T47D (cell line): ENCODE measurements around the gene PRKN.
"Not testable (repeated sequence)": the region's sequence is repeated elsewhere in the genome, so short reads cannot be mapped to it uniquely, and the experiment has no call there.

ENCODE experiments used
- DNase-seq, 2 experiments: peaks; one replicate each; pipeline versions ENCODE4 v3.0.0 to v3.0.0-alpha.2; 2011 to 2012; ENCODE audit warnings: low read depth in 1 of 2, low spot score in 1 of 2
- JUND ChIP-seq: IDR thresholded peaks from 2 replicates; pipeline ENCODE4 v1.6.1; 2012; ENCODE audit warnings: low read depth
- in situ Hi-C: cut with HindIII; loops from 2 replicates; pipeline ENCODE4 v1.10.0; 2016; ENCODE audit warnings: low sequenced_read_pairs, low pct_unique_long_range_greater_than_20kb

Gene PRKN

GRCh38 chr6:161870236-161870901 is 857.2 kb downstream of the PRKN start:
- no peak for DNase-seq
- in situ Hi-C loops: no loop called here
- TF ChIP-seq JUND: no peak

- no peak for DNase-seq
- no peak for TF ChIP-seq JUND
Observed at GRCh38 chr6:161869491-161869890, 858.1 kb downstream of the PRKN start.

DNA sequence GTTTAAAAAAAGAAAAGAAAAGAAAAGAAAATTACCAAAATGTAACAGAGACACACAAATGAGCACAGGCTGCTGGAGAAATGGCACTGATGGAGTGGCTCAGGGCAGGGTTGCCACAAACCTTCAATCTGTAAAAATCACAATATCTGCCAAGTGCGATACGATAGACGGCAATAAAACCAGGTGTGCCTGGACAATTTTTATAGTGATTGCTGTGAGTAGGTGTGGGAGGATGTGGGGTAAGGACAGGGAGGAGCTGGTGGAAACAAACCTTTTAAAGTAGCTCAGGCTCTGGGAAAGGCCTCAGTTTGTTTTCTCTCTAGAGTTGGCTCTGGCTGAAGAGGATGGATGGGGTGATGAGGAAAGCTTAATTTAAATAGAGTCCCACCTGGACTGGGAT is 861.0 kb downstream of the PRKN start:
- in situ Hi-C loops: no loop called here
- DNase-seq: no peak
- TF ChIP-seq JUND: no peak

More at GRCh38 chr6:161869491-161869890, 858.1 kb downstream of the PRKN start:
- in situ Hi-C loops: no loop called here

- DNase-seq, in situ Hi-C loops: not testable (repeated sequence)
Observed at GRCh38 chr6:161861061-161861460, 866.5 kb downstream of the PRKN start.

- in situ Hi-C loops: no loop called here
Observed at GRCh38 chr6:161853657-161854056, 873.9 kb downstream of the PRKN start.

DNA sequence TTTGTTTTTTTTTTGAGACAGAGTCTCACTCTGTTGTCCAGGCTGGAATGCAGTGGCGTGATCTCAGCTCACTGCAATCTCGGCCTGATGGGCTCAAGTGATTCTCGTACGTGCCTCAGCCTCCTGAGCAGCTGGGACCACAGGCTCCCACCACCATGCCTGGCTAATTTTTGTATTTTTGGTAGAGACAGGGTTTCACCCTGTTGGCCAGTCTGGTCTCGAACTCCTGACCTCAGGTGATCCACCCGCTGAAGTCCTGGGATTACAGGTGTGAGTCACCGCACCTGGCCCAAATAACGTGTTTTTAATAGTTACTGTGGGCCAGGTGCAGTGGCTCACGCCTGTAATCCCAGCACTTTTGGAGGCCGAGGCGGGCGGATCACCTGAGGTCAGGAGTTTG is 876.1 kb downstream of the PRKN start:
- in situ Hi-C loops, DNase-seq: not testable (repeated sequence)

More at GRCh38 chr6:161853657-161854056, 873.9 kb downstream of the PRKN start:
- no peak for TF ChIP-seq JUND
- DNase-seq: no peak

DNA sequence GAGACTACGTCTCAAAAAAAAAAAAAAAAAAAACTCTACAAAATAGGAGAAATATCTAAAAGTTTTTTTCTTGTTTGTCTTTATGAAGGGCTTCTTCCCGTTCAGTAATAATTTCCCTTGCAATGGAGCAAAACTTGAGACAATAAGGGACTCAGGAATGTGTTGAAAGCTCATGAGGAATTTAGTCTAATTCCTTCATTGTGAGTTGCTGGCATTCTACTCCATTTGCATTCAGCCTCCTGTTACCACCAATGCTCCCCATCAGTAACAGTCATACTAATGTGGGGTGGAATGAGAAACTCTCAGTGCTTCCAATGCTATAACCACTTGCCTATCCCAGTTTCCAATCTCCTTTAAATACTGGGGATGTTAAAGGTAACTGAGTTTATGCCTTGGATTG is 877.0 kb downstream of the PRKN start:
- no peak for DNase-seq
- in situ Hi-C loops: no loop called here
- TF ChIP-seq JUND: no peak

DNA sequence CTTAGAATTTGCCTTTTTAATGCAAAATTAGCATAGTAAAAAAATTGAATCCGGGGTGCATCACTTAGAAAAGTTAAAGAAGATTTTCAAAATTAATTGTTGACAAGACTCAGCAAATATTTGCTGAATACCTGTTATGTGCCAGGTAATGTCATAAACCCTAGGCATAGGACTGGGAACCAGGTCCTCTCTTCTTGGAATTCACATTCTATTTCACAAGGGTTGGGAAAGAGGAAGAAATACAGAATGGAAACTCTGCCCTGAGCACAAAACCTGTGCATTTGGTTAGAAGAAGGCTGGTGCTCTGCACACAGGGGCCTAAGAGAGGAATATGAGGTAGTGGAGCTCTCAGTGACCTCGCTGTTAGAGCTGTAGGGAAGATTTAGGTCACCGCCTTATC is 879.9 kb downstream of the PRKN start:
- in situ Hi-C loops: no loop called here
- no peak for TF ChIP-seq JUND
- no peak for DNase-seq

GRCh38 chr6:161844804-161845203 is 882.8 kb downstream of the PRKN start:
- DNase-seq: no peak
- TF ChIP-seq JUND: no peak
- in situ Hi-C loops: no loop called here

DNA sequence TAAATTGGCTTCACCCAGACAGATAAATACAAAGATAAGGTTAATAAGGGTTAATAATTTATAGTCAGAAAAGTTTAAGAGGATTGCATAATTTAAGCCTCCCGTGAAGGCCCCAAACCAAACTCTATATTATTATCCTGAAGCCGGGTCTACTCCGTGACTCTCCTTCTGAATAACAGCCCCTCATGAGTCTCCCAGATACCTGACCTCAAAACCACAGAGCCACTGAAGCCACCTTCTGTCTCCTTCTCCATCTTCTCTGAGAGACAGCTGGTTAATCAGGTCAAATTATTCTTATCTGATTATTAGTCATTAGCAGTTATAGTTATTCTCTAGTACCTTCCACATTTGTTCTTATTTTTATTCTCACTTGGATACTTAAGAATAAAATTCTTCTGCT is 884.5 kb downstream of the PRKN start:
- in situ Hi-C loops: no loop called here
- no peak for TF ChIP-seq JUND

GRCh38 chr6:161840380-161840779 is 887.2 kb downstream of the PRKN start:
- no peak for DNase-seq
- TF ChIP-seq JUND: no peak
- in situ Hi-C loops: no loop called here

More for the DNA sequence above, 884.5 kb downstream of the PRKN start:
- DNase-seq: no peak

DNA sequence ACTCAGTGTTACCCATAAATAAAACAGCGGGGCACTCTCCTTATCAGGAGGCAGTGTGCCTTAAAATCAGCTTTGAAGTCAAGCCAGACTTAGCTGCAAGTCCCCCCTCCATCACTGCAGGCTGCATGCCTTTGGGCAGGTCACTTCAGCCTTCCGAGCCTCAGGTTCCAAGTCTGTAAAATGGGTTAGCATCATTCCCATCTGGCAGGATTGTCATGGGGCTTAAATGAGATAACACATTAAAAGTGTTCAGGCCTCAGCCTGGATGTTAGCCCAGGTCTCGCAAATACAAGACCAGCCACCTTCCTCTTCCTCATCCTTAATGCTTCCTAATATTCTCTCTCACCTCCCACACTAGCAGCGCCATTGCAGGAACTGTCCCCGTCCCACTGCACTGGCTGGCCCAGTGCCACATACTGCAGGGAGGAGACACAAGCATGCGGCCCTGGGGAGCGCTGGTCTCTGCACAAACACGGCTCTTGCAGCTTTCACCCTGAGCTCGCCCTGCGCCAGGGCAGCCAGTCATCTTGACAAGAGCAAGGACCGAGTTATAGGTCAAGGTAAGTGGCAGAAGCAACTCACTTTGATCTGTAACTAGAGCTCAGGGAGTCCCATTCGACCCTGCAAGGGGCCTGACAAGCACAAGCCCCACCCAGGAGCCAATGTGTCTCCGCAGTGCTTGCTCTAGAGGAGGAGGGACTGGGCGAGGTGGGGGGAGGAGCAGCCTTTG is 889.1 kb downstream of the PRKN start:
- TF ChIP-seq JUND: no peak
- in situ Hi-C loops: no loop called here
- peak in 1 of 2 experiments; percentile 4 for DNase-seq

GRCh38 chr6:161837854-161838253 is 889.7 kb downstream of the PRKN start:
- no peak for TF ChIP-seq JUND
- no peak for DNase-seq
- in situ Hi-C loops: no loop called here

- in situ Hi-C loops: no loop called here
- no peak for TF ChIP-seq JUND
- no peak for DNase-seq
Observed at GRCh38 chr6:161837449-161837735, 890.2 kb downstream of the PRKN start.
